ENCODE results near the gene ATP8A2.

Gene ATP8A2

DNA sequence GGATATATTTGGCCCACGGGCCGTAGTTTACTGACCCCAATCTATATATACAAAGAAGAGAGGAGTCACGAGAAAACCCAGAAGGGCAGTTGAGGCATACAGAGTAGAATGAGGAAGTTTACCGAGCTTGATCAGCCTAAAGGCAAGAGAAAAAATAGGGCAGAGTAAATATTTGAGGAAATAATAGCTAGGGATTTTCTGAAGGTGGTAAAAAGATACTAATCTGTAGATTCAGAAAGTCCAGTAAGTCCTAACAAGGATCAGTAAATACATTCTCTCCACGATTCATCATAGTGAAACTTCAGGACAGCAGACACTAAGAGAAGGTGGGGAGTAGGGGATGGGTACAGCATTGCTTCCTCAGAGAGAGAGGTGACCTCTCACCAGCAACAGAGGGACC lies 248.1 kb downstream of the ATP8A2 start:
- no peak overlapping the region for H3K4me3 ChIP-seq (ENCODE audit: low read length)
- TF ChIP-seq, protein P1, sequence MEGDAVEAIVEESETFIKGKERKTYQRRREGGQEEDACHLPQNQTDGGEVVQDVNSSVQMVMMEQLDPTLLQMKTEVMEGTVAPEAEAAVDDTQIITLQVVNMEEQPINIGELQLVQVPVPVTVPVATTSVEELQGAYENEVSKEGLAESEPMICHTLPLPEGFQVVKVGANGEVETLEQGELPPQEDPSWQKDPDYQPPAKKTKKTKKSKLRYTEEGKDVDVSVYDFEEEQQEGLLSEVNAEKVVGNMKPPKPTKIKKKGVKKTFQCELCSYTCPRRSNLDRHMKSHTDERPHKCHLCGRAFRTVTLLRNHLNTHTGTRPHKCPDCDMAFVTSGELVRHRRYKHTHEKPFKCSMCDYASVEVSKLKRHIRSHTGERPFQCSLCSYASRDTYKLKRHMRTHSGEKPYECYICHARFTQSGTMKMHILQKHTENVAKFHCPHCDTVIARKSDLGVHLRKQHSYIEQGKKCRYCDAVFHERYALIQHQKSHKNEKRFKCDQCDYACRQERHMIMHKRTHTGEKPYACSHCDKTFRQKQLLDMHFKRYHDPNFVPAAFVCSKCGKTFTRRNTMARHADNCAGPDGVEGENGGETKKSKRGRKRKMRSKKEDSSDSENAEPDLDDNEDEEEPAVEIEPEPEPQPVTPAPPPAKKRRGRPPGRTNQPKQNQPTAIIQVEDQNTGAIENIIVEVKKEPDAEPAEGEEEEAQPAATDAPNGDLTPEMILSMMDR (IDR thresholded peaks at IDR 0.05; ENCODE audit: insufficient read depth, low read depth, low read length, missing control alignments): no peak
- DNase-seq (ENCODE audit: low read depth): no peak

DNA sequence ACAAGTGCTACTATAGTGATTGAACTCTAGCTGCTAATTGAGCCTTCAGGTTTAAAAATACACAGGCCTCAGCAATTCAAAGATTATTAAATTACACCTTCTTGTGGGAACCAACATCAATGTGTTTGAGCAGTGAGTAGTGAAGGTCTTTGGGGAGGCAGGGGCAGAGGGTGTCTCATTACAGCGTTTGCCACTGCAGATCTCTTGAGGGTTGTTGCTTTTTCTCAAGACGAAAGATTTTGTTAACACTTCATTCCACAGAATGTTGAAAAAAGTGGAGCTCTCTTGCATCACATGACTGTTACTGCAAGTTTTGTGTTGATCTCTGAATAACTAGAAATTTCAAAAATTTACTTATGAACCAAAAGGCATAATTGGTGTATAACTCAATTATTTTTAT lies 253.6 kb downstream of the ATP8A2 start:
- TF ChIP-seq, protein P1 (IDR thresholded peaks at IDR 0.05; ENCODE audit: insufficient read depth, low read depth, low read length, missing control alignments): no peak
- DNase-seq (ENCODE audit: low read depth): no peak
- H3K4me3 ChIP-seq (ENCODE audit: low read length): no peak overlapping the region

DNA sequence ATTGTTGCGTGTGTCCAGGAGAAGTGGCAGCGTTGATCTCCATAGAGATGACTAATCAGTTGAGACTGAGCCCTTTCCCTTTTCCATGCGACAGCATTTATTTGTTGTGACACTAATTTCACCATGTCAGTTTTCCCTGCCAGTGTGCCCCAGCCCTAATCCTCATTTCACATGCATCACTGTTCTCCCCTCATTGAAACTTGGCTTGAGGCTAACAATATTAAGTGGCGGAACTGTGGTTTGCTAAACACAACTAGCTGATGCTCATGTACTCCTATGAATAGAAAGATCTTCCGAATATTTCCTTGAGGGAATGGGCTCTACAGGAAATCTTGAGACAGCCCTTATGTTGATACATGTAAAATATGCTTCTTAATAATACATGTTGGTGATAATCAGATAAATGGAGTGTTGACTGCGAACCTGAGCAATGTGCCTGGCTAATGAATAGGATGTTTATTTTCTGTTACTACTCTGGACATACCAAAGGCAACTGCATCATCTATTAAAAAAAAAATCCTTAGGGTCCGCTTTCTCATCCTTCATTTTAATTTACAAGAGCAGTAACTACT lies 258.6 kb downstream of the ATP8A2 start:
- TF ChIP-seq, protein P1 (IDR thresholded peaks at IDR 0.05; ENCODE audit: insufficient read depth, low read depth, low read length, missing control alignments): no peak
- H3K4me3 ChIP-seq (ENCODE audit: low read length): no peak overlapping the region

DNA sequence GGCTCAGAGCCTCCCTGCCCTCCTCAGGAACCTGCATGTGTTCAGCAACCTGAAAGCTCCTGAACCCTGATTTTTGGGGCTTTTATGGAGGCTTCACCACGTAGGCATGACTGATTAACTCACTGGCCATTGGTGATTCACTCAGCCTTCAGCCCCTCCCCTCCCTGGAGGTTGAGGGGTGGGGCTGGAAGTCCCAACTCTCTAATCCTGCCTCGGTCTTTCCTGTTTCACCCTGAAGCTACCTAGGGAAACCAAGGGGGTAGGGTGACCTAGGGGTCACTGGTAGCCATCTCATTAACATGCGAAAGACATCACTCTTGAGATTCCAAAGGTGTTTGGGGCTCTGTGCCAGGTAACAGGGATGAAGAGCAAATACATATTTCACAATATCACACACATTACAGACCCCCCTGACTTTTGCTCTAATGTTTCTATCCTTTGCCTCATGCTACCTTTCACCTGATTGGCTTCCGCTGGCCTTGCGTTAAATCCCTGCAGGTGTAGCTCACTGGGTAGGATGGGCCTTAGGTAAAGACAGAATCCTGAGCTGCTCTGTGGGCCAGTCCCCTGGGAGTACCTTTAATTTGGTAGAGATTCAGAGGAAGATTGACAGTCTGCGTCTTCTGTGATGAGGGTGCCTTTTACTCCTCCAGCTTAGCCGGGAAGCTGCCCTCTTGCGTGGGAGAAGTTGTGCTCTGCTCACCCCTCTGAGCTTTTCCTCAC lies 260.6 kb downstream of the ATP8A2 start:
- no peak overlapping the region for H3K4me3 ChIP-seq (ENCODE audit: low read length)
- TF ChIP-seq, protein P1 (IDR thresholded peaks at IDR 0.05; ENCODE audit: insufficient read depth, low read depth, low read length, missing control alignments): no peak
- DNase-seq (ENCODE audit: low read depth): no peak

More for the DNA sequence above, 258.6 kb downstream of the ATP8A2 start:
- DNase-seq (ENCODE audit: low read depth): no peak

DNA sequence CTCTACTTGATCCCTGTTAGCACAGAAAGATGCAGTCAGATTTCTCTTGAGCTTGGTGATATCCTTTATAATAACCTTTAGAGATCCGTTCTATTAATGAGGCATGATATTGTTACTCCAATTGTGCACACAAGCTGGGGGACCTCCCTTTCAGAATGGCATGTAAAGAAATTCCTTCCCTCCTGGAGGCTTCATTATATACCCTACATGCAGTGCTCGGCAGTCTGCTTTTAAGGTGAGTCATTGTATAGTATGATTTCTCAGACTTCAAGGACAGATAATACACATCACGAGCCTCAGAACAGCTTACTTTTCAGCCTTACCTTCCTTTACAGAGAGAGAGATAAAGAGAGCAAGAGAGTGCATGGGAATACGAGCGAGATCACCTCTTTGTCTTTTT lies 261.3 kb downstream of the ATP8A2 start:
- H3K4me3 ChIP-seq (ENCODE audit: low read length): no peak overlapping the region
- TF ChIP-seq, protein P1 (IDR thresholded peaks at IDR 0.05; ENCODE audit: insufficient read depth, low read depth, low read length, missing control alignments): no peak
- DNase-seq (ENCODE audit: low read depth): no peak

DNA sequence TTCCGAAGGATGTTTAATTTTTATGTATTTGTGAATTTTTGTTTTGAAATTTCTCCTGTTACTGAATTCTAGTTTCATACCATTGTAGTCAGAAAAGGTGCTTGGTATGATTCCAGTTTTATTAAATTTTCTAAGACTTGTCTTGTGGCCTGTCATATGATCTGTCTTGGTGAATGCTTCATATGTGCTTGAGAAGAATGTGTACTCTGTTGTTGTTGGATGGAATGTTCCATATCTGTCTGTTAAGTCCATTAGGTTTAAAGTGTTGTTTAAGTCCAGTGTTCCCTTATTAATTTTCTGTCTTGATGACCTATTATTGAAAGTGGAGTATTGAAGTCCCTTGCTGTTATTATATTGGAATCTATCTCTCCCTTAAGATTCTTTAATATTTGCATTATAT lies 273.9 kb downstream of the ATP8A2 start:
- DNase-seq (ENCODE audit: low read depth): no peak
- TF ChIP-seq, protein P1 (IDR thresholded peaks at IDR 0.05; ENCODE audit: insufficient read depth, low read depth, low read length, missing control alignments): no peak
- no peak overlapping the region for H3K4me3 ChIP-seq (ENCODE audit: low read length)
